Measurements from ENCODE around the gene HSP90AA1.
"Not testable (repeated sequence)": the region's sequence is repeated elsewhere in the genome, so short reads cannot be mapped to it uniquely, and the experiment has no call there.

- not testable (repeated sequence) for TF ChIP-seq CTCF, POLR2A (IDR thresholded peaks at IDR 0.05)
These were observed 22.3 kb downstream of the HSP90AA1 start for GRCh38 chr14:102064590-102064989.
